ENCODE data around the gene LRRFIP1. TPM values are rescaled to one million over a fixed set of nuclear protein-coding genes. Genes with fewer than 3 reads are reported as not detected.

LRRFIP1 gene
- 100 to 1,000 TPM in 1 of 4 donors, 10 to 100 TPM in 3; 91.9 to 108 (median 93.4) TPM for total RNA-seq
- 10 to 100 TPM; 42.3 to 62.6 (median 50.4) TPM for polyA plus RNA-seq
- long read RNA-seq, donor 1, partial matches to known transcripts, result 12 of 60 reads
- long read RNA-seq, donor 1, other reads (novel, unspliced or antisense), result 44 of 60 reads
- long read RNA-seq, donor 2, transcript LRRFIP1-202 (8 exons, 3,709 nt), result major isoform, 7 of 113 reads
- long read RNA-seq, donor 2, partial matches to known transcripts, result 15 of 113 reads
- long read RNA-seq, donor 2, other reads (novel, unspliced or antisense), result 90 of 113 reads

GRCh38 chr2:237627441-237628246 is at the start of gene LRRFIP1:
Gene LRRFIP1 (plus strand): TSS chr2:237627587. CDS start chr2:237627645, 58 bp downstream.
- H3K27ac ChIP-seq, result peak within 1 kb of the TSS; percentile 94
- H3K4me3 ChIP-seq, result peak within 1 kb of the TSS; percentile 80
- 0 to 1% (median 1%) methylated on average over 73 to 114 of the region's 114 CpGs for WGBS, 3 donors
- H3K4me1 ChIP-seq, result peaks cover 46% of the 10 kb centered on the region
- no peaks in the 10 kb centered on the region for H3K27me3 ChIP-seq (ENCODE audit: insufficient read depth in 3 of 3, low read length in 2 of 3)
- TF ChIP-seq CTCF (IDR thresholded peaks at IDR 0.05), result no peak
- ATAC-seq (peak; percentile 61 to 71 (median 64)), DNase-seq (peak; percentile 56 to 77)
- H3K36me3 ChIP-seq (ENCODE audit: insufficient read depth in 1 of 2, low read depth in 1 of 2), result no peaks in the 10 kb centered on the region
- H3K9me3 ChIP-seq, result no peaks in the 10 kb centered on the region
- intact Hi-C loops (cut with DNase I), result no loop called here

- WGBS, 3 donors, result 89 to 93% (median 93%) methylated on average over 25 to 26 of the region's 26 CpGs
- Histone ChIP-seq H3K27me3 (ENCODE audit: insufficient read depth in 3 of 3, low read length in 2 of 3) (no peaks in the 10 kb centered on the region), H3K4me3 (no peak overlapping the region), H3K4me1 (peaks cover 7% of the 10 kb centered on the region), H3K27ac (no peak overlapping the region), H3K9me3 (no peaks in the 10 kb centered on the region), H3K36me3 (ENCODE audit: insufficient read depth in 1 of 2, low read depth in 1 of 2) (no peaks in the 10 kb centered on the region)
- no peak for DNase-seq
- intact Hi-C loops (cut with DNase I), result no loop called here
- no peak for TF ChIP-seq CTCF (IDR thresholded peaks at IDR 0.05)
- no peak for ATAC-seq
Observed at GRCh38 chr2:237577956-237578870, 49.2 kb upstream of the LRRFIP1 start.

- Histone ChIP-seq H3K4me3 (peak overlapping the region; percentile 36), H3K9me3 (no peaks in the 10 kb centered on the region), H3K27ac (peak overlapping the region; percentile 44), H3K27me3 (ENCODE audit: insufficient read depth in 3 of 3, low read length in 2 of 3) (no peaks in the 10 kb centered on the region), H3K36me3 (ENCODE audit: insufficient read depth in 1 of 2, low read depth in 1 of 2) (no peaks in the 10 kb centered on the region), H3K4me1 (peaks cover 7% of the 10 kb centered on the region)
- ATAC-seq (peak in 1 of 4 donors; percentile 4), DNase-seq (no peak)
- WGBS, 3 donors, result 54 to 75% (median 62%) methylated on average over 6 of the region's 6 CpGs
- intact Hi-C loops (cut with DNase I), result loop anchor here (2.0 to 5.0 kb wide), 2 partner anchors 161 to 163 kb away; no protein-coding TSS in a partner anchor
- TF ChIP-seq CTCF (IDR thresholded peaks at IDR 0.05), result no peak
Observed at GRCh38 chr2:237581326-237581725, 46.1 kb upstream of the LRRFIP1 start.

Measured in psoas muscle (tissue), 8 donors.